Measurements from ENCODE around the gene PTGES.
"Not testable (repeated sequence)": the region's sequence is repeated elsewhere in the genome, so short reads cannot be mapped to it uniquely, and the experiment has no call there.

PTGES gene

DNA sequence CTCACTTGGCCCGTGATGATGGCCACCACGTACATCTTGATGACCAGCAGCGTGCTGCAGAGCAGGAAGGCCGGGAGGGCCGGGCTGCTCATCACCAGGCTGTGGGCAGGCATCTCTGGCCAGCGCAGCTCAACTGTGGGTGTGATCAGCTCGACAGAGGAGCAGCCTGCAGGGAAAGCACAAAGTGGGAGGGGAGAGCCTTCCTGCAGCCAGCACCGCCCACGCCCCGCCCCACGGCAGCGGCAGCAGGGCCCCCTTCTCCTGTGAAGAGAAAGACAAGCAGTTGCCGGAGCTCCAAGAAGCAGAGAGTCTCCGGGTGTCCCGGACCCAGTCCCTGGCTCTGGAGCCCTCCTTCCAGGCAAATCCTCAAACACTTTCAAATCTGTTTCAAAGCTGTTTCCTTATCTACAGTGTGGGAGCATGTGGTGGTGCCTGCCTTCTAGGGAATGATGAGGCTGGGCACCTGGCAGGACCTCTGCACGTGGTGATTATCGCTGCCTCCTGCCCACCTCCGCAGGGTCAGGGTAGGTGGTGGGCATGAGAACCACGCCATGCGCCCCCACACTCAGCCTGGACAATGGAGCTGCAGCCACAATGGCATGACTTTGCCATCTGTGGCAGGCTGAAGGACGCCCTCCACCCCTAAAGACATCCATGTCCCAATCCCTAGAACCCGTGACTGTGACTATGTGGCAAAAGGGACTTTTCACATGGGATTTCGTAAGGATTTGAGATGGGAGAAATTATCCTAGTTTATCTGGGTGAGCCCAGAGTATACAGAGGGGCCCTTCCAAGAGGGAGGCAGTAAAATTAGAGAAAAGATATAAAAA is at the start of gene PTGES:
Gene PTGES (minus strand): TSS at position 143 of the 830 bp plus-strand sequence. CDS start 30 bp downstream, at position 113.
- no peak for DNase-seq (ENCODE audit: low read depth, low spot score)
- H3K27ac ChIP-seq: peak within 1 kb of the TSS; percentile 25

DNA sequence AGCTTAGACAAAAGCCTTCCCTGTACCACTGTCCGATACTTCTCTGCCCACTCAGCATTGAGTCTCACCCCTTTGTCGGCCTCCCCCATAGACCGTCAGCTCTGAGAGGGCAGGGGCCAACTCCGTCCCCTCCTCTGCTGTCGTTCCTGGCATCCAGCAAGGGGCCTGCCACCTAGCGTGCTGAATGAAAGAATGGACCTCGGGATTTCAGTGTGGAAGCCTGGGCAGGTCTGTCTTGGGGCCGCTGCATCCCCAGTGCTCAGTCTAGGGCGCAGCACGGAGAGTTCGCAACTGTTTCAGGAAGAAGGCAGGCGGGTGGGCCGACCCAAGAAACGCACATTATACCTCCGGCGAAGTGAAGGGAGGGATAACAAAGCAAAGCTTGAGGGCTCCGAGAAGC is 48.7 kb upstream of the PTGES start:
- no peak overlapping the region for H3K27ac ChIP-seq
- DNase-seq (ENCODE audit: low read depth, low spot score): no peak

DNA sequence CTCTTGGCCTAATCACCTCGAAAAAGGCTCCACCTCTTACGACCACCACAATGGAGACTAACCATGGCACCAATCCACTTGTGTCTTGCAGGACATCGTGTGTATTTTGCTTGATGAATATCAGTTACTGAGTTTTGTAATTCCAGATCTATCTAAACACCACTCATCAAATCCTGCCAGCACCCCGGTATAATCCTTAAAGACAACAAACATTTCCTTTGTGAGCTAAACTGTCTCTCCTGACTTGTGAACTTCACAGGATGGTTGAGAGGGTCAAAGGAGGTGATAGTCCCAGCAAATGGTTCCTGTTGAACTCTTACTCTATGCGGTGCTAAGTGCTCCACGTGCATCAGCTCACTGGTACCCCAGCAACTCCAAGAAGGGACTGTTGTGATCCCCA is 46.1 kb upstream of the PTGES start:
- no peak overlapping the region for H3K27ac ChIP-seq
- DNase-seq (ENCODE audit: low read depth, low spot score): no peak

DNA sequence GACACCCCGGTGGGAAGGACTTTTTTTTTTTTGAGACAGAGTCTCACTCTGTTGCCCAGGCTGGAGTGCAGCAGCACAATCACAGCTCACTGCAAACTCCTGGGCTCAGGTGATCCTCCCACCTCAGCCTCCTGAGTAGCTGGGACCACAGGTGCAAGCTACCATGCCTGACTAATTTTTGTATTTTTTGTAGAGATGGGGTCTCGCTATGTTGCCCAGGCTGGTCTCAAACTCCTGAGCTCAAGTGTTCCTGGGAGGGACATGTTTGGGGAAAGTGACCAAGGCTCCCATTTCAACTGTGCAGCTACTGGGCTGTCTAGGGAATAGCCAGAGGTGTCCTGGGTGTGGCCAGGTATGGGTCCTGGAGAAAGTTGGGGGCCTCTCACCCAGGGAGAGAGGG is 43.2 kb upstream of the PTGES start:
- not testable (repeated sequence) for H3K27ac ChIP-seq; DNase-seq (ENCODE audit: low read depth, low spot score)

GRCh38 chr9:129794549-129794948 is 41.7 kb upstream of the PTGES start:
- no peak overlapping the region for H3K27ac ChIP-seq
- DNase-seq (ENCODE audit: low read depth, low spot score): no peak

DNA sequence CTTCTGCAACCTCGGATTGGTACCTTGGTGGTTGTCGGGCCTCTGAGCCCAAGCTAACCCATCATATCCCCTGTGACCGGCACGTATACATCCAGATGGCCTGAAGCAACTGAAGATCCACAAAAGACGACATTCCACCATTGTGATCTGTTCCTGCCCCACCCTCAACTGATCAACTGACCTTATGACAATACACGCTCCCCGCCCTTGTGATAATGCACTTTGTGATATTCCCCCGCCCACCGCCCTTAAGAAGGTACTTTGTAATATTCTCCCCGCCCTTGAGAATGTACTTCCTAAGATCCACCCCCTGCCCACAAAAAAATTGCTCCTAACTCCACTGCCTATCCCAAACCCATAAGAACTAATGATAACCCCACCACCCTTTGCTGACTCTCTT is 33.6 kb upstream of the PTGES start:
- no peak for DNase-seq (ENCODE audit: low read depth, low spot score)
- no peak overlapping the region for H3K27ac ChIP-seq

- no peak overlapping the region for H3K27ac ChIP-seq
- no peak for DNase-seq (ENCODE audit: low read depth, low spot score)
These were observed 33.0 kb upstream of the PTGES start for GRCh38 chr9:129785866-129786265.

- not testable (repeated sequence) for DNase-seq (ENCODE audit: low read depth, low spot score); H3K27ac ChIP-seq
These were observed 32.1 kb upstream of the PTGES start for GRCh38 chr9:129784970-129785369.

GRCh38 chr9:129783516-129784361 is 30.9 kb upstream of the PTGES start:
- no peak overlapping the region for H3K27ac ChIP-seq
- no peak for DNase-seq (ENCODE audit: low read depth, low spot score)

DNA sequence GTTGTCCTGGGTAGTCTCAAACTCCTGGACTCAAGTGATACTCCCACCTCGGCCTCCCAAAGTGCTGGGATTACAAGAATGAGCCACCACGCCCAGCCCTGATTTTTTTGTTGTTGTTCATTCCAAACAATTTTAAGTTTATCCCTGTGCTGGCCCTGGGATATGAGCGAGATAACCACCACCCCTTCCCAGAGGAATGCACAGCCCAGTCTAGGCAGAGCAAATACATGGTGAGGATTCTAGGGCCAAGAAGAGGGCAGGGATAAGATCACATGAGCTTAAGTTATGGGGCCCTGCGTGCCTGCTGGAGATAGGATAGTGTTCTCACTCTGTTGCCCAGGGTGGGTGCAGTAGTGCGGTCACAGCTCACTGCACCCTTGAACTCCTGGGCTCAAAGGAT is 29.1 kb upstream of the PTGES start:
- DNase-seq (ENCODE audit: low read depth, low spot score): no peak
- H3K27ac ChIP-seq: no peak overlapping the region

- no peak overlapping the region for H3K27ac ChIP-seq
These were observed 28.3 kb upstream of the PTGES start for GRCh38 chr9:129781131-129781530.

DNA sequence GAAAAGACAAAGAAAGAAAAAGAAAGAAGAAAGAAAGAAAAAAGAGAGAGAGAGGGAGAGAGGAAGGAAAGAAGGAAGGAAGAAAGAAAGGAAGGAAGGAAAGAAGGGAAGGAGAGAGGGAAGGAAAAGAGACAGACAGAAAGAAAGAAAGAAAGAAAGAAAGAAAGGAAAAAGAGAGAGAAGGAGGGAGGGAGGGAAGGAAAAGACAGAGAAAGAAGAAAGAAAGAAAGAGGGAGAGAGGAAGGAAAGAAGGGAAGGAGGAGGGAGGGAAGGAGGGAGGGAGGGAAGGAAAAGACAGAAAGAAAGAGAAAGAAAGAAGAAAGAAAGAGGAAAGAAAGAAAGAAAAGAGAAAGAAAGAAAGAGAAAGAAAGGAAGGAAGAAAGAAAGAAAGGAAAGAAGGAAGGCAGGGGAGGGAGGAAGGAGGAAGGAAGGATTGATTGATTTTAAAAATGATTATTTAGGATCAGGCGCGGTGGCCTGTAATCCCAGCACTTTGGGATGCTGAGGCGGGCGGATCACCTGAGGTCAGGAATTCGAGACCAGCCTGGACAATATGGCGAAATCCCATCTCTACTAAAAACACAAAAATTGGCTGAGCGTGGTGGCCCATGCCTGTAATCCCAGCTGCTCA is 26.8 kb upstream of the PTGES start:
- no peak for DNase-seq (ENCODE audit: low read depth, low spot score)
- H3K27ac ChIP-seq: no peak overlapping the region

More at GRCh38 chr9:129781131-129781530, 28.3 kb upstream of the PTGES start:
- no peak for DNase-seq (ENCODE audit: low read depth, low spot score)

- no peak for DNase-seq (ENCODE audit: low read depth, low spot score)
- no peak overlapping the region for H3K27ac ChIP-seq
These were observed 25.6 kb upstream of the PTGES start for GRCh38 chr9:129778469-129778868.

GRCh38 chr9:129777769-129778130 is 24.9 kb upstream of the PTGES start:
- no peak for DNase-seq (ENCODE audit: low read depth, low spot score)
- no peak overlapping the region for H3K27ac ChIP-seq

DNA sequence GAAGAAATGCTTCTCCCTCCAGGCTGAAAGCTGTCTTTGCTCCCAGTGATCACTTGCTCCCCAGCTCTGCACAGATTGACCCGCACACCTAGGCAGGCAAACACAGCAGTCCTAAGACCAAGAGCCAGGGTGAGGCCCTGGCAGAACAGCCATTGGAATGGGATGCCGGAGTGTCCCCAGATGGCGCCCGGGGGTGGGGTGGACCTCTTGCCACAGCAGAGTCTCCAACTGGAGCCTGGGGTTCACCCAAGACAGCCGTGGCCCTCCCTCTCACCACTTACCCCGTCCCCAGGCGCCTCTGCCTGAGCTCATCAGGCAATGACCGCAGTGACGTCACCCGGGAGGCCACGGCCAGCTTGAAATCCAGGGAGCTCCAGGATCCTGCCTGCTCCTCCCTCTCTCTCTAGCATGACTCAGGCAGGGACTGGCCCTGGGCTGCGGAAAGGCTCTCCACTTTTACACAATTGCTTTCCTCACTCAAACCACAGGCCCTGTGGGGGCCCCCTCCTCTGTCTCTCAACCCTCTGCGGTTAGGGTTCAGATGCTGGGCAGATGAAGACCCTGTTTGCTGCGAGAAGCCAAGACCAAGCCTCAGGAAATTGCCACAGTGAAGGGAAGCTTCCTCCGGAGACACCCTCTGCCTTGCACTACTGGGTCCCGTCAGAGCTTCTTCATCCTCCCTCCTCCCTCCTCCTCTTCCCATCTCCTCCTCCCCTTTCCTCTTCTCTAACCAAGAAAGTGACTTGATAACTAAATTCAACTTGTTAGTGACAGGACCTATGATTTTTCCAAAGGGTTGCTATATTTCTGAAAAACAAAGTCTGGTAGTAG is 24.3 kb upstream of the PTGES start:
- peak; percentile 80 for DNase-seq (ENCODE audit: low read depth, low spot score)
- peak overlapping the region; percentile 14 for H3K27ac ChIP-seq

DNA sequence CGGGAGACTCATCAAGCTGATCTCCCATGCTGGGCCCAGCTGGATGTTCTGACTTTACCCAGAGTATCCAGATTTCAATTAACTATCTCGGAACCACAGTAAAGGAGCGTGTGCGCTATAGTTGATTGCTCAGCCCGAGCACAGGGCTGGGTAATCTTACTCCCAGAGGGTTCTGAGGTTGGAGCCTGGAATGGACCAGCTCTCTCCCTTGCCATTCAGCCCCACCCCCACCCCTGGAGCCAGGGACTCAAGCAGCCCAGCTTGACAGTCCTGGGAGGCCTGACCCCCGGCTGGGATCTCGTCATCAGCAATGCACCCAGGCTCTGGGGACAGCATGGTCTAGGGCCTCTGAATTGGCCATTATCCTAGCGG is 23.7 kb upstream of the PTGES start:
- no peak for DNase-seq (ENCODE audit: low read depth, low spot score)
- H3K27ac ChIP-seq: no peak overlapping the region

- DNase-seq (ENCODE audit: low read depth, low spot score); H3K27ac ChIP-seq: not testable (repeated sequence)
These were observed 23.3 kb upstream of the PTGES start for GRCh38 chr9:129776096-129776495.

GRCh38 chr9:129775448-129775798 is 22.6 kb upstream of the PTGES start:
- DNase-seq (ENCODE audit: low read depth, low spot score): no peak
- no peak overlapping the region for H3K27ac ChIP-seq

GRCh38 chr9:129774791-129775447 is 22.1 kb upstream of the PTGES start:
- H3K27ac ChIP-seq: no peak overlapping the region
- no peak for DNase-seq (ENCODE audit: low read depth, low spot score)

All from epithelial cell of prostate (primary cell).